OCI-LY1 (cell line): Measurements from ENCODE around the gene CARD10.

ENCODE experiments used
- H2AFZ ChIP-seq: fragments of 200-600 bp; sonication (generic), shearing (Covaris generic); 2 replicates; pipeline ENCODE4 v1.6.0; 2014; ENCODE audit warnings: antibody characterized with exemption, mild to moderate bottlenecking, low read length
- H3F3A ChIP-seq: fragments of 200-600 bp; sonication (generic), shearing (Covaris generic); 2 replicates; pipeline ENCODE4 v1.6.0; 2014; ENCODE audit warnings: mild to moderate bottlenecking, antibody characterized with exemption, low read length, moderate library complexity; ENCODE audit not compliant: insufficient read depth
- H3K27ac ChIP-seq: fragments of 200-600 bp; sonication (generic); 2 replicates; pipeline ENCODE4 v1.5.1; 2014; ENCODE audit warnings: low read length, mixed run types, mild to moderate bottlenecking, low read depth; ENCODE audit not compliant: poor library complexity, severe bottlenecking
- H3K27me3 ChIP-seq: fragments of 200-600 bp; sonication (generic); 2 replicates; pipeline ENCODE4 v1.6.0; 2014; ENCODE audit warnings: antibody characterized with exemption, mild to moderate bottlenecking, low read length, moderate library complexity; ENCODE audit not compliant: insufficient read depth
- H3K36me3 ChIP-seq: fragments of 200-600 bp; sonication (generic); 2 replicates; pipeline ENCODE4 v1.6.1; 2014; ENCODE audit warnings: mild to moderate bottlenecking, antibody characterized with exemption, low read length, moderate library complexity, mixed read lengths; ENCODE audit not compliant: insufficient read depth
- H3K4me1 ChIP-seq: fragments of 200-600 bp; sonication (generic); 2 replicates; pipeline ENCODE4 v1.5.1; 2014; ENCODE audit warnings: mild to moderate bottlenecking, low read length, moderate library complexity; ENCODE audit not compliant: insufficient read depth, severe bottlenecking
- H3K4me2 ChIP-seq: fragments of 200-600 bp; sonication (generic), shearing (Covaris generic); 2 replicates; pipeline ENCODE4 v1.6.1; 2014; ENCODE audit warnings: low read length
- H3K4me3 ChIP-seq: fragments of 200-600 bp; sonication (generic); 2 replicates; pipeline ENCODE4 v1.5.1; 2014; ENCODE audit warnings: low read length, low read depth, mild to moderate bottlenecking, mixed read lengths; ENCODE audit not compliant: poor library complexity, severe bottlenecking
- H3K79me2 ChIP-seq: fragments of 200-600 bp; shearing (Covaris generic); 2 replicates; pipeline ENCODE4 v1.6.1; 2016; ENCODE audit warnings: mixed run types, low read length, mixed read lengths; ENCODE audit not compliant: insufficient read depth
- H3K9ac ChIP-seq: fragments of 200-600 bp; sonication (generic), shearing (Covaris generic); 2 replicates; pipeline ENCODE4 v1.6.1; 2014; ENCODE audit warnings: mild to moderate bottlenecking, low read length, mixed read lengths
- H3K9me2 ChIP-seq: fragments of 200-600 bp; sonication (generic), shearing (Covaris generic); 2 replicates; pipeline ENCODE4 v1.6.1; 2014; ENCODE audit warnings: low read depth, mild to moderate bottlenecking, low read length, mixed read lengths
- H3K9me3 ChIP-seq: fragments of 200-600 bp; shearing (Covaris generic); 2 replicates; pipeline ENCODE4 v1.6.1; 2014; ENCODE audit warnings: low read length, mixed read lengths
- H4K20me1 ChIP-seq: fragments of 200-600 bp; sonication (generic), shearing (Covaris generic); 2 replicates; pipeline ENCODE4 v1.6.0; 2016; ENCODE audit warnings: mild to moderate bottlenecking, low read length; ENCODE audit not compliant: insufficient read depth
- EZH2 ChIP-seq: fragments of 200-600 bp; sonication (generic), shearing (Covaris generic); IDR thresholded peaks from 2 replicates; pipeline ENCODE4 v1.8.0; 2017; ENCODE audit warnings: borderline replicate concordance, mixed run types, mild to moderate bottlenecking, antibody characterized with exemption, low read length, moderate library complexity, mixed read lengths
- TF ChIP-seq, protein P1 (sequence below): fragments of 200-600 bp; sonication (generic), shearing (Covaris generic); IDR thresholded peaks from 2 replicates; pipeline ENCODE4 v1.5.1; 2017; ENCODE audit warnings: mild to moderate bottlenecking, antibody characterized with exemption, low read length, moderate library complexity, mixed read lengths

CARD10 gene

DNA sequence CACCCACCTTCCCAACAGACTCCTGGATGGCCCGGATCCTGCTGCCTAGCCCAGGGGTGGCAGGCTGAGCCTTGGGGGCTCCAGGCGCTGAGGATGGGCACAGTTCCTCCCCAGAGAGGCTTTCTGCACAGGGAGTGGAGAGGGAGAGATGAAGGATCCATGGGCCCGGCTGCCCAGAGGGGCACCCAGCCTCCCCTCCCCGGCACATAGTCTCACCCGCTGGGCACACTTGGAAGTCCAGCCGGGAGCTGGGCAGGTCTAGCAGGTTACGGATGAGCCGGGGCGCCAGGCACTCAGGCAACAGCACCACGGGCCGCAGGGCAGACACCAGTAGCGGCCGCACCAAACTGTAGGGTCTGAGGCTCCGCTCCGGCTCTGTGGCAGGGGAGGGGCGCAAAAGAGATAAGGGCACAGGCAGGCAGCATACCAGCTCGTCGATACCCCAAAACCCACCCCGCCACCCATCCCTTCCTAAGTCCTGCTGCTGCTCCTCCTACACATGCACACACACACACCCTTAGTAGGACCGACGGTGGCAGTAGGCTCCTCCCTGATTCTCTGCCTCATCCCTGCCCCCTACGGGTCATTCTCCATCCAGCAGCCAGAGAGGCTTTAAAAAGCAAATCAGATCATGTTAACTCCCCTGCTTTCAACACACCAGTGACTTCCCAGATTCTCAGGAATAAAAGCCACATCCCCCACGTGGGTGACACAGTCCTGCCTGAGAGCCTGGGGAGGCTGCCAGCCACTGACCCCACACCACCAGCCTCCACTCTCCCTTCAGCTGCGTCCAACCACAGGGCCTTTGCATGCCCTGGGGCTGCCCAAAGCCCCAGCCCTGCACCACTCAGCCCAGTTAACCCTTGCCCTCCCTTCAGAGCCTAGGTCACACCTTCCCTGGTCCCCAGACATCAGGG, 26.5 kb downstream of the CARD10 start:
- no peaks in the 10 kb centered on the region for H3K36me3 ChIP-seq

DNA sequence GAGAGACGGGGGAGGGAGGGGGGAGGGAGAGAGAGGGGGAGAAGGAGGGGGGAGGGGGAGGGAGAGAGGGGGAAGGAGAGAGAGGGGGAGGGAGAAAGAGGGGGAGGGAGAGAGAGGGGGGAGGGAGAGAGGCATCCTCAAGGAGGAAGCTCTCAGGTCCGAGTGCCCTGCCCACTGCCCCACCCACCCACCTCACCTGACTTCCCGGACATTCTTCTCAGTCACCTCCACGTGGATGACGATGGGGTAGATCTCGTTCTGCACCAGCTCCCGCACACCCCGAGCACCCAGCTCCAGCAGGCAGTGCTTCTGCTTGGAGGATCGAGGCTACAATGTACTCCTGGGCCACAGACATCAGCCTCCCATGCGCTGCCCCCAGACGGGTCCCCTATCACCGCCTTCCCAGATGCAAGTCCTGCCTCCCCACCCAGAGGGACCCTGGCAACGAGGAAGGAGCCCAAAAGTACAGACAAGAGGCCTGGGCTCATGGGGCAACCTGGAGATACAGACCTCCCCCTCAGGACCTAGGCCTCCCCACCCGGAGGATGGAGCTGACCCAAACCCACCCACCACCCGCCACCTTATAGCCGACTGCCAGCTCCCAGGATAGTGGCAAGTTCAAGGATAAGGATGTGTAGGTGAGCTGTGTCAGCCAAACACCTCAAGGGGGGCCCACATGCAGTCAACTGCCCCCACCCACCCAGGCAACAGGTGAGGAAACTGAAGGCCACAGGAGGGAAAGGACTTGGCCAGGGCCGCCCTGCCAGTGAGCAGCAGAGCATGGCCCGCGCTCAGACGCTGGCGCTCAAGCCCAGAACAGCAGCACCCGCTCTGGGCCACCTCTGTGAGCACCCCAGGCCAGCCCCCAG, 27.4 kb downstream of the CARD10 start:
- no peaks in the 10 kb centered on the region for H4K20me1 ChIP-seq
- peak overlapping the region; percentile 46; the same call in 1 of the 2 replicates for H3K9ac ChIP-seq
- H3K27me3 ChIP-seq, result no peaks in the 10 kb centered on the region
- no peaks in the 10 kb centered on the region for H3F3A ChIP-seq
- H3K4me3 ChIP-seq, result peak overlapping the region; percentile 56
- H3K9me2 ChIP-seq, result no peaks in the 10 kb centered on the region
- TF ChIP-seq EZH2, result no peak
- TF ChIP-seq, protein P1, sequence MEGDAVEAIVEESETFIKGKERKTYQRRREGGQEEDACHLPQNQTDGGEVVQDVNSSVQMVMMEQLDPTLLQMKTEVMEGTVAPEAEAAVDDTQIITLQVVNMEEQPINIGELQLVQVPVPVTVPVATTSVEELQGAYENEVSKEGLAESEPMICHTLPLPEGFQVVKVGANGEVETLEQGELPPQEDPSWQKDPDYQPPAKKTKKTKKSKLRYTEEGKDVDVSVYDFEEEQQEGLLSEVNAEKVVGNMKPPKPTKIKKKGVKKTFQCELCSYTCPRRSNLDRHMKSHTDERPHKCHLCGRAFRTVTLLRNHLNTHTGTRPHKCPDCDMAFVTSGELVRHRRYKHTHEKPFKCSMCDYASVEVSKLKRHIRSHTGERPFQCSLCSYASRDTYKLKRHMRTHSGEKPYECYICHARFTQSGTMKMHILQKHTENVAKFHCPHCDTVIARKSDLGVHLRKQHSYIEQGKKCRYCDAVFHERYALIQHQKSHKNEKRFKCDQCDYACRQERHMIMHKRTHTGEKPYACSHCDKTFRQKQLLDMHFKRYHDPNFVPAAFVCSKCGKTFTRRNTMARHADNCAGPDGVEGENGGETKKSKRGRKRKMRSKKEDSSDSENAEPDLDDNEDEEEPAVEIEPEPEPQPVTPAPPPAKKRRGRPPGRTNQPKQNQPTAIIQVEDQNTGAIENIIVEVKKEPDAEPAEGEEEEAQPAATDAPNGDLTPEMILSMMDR, result no peak
- no peak overlapping the region for H3K27ac ChIP-seq
- no peak overlapping the region for H2AFZ ChIP-seq
- H3K79me2 ChIP-seq, result no peaks in the 10 kb centered on the region
- H3K36me3 ChIP-seq, result no peaks in the 10 kb centered on the region
- peaks cover 23% of the 10 kb centered on the region for H3K4me1 ChIP-seq
- H3K4me2 ChIP-seq, result peak overlapping the region; percentile 64
- H3K9me3 ChIP-seq, result no peaks in the 10 kb centered on the region

More for the DNA sequence above, 26.5 kb downstream of the CARD10 start:
- H3K4me1 ChIP-seq, result peaks cover 15% of the 10 kb centered on the region
- no peaks in the 10 kb centered on the region for H3F3A ChIP-seq
- H3K27ac ChIP-seq, result no peak overlapping the region
- no peak overlapping the region for H2AFZ ChIP-seq
- H4K20me1 ChIP-seq, result no peaks in the 10 kb centered on the region
- H3K9me2 ChIP-seq, result no peaks in the 10 kb centered on the region
- H3K79me2 ChIP-seq, result no peaks in the 10 kb centered on the region
- H3K4me2 ChIP-seq, result peak overlapping the region; percentile 64
- TF ChIP-seq EZH2, result no peak
- TF ChIP-seq, protein P1, result peak; percentile 85
- no peaks in the 10 kb centered on the region for H3K9me3 ChIP-seq
- peak overlapping the region; percentile 46; the same call in 1 of the 2 replicates for H3K9ac ChIP-seq
- no peaks in the 10 kb centered on the region for H3K27me3 ChIP-seq
- H3K4me3 ChIP-seq, result peak overlapping the region; percentile 56

DNA sequence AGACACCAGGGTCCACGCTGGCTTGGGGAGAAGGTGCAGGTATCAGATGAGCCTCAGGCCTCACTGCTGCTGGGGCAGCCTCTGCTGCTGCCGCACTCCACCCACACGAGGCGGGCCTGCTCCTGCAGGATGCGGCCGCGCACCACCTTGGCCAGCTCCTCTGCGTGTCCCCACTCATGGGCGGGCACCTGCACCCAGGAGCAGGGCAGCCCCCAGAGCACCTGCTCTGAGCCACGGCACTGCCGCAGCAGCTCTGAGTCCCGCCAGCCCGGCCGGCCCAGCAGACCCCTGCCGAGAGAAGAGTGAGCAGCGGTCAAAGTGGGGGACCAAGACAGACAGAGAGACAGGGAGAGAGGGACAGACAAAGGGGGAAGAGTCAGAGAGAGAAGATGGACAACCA, 28.1 kb downstream of the CARD10 start:
- H3K79me2 ChIP-seq, result no peaks in the 10 kb centered on the region
- H2AFZ ChIP-seq, result no peak overlapping the region
- peaks cover 28% of the 10 kb centered on the region for H3K4me1 ChIP-seq
- no peaks in the 10 kb centered on the region for H4K20me1 ChIP-seq
- no peak overlapping the region for H3K27ac ChIP-seq
- H3K27me3 ChIP-seq, result no peaks in the 10 kb centered on the region
- H3K4me3 ChIP-seq, result no peak overlapping the region
- H3F3A ChIP-seq, result no peaks in the 10 kb centered on the region
- TF ChIP-seq, protein P1, result no peak
- TF ChIP-seq EZH2, result no peak
- no peaks in the 10 kb centered on the region for H3K9me2 ChIP-seq
- no peaks in the 10 kb centered on the region for H3K9me3 ChIP-seq
- no peak overlapping the region for H3K4me2 ChIP-seq
- no peaks in the 10 kb centered on the region for H3K36me3 ChIP-seq
- no peak overlapping the region for H3K9ac ChIP-seq
